Stimulated activated CD4-positive, alpha-beta T cell treated with anti-CD3 and anti-CD28 coated beads, Interleukin-1b, Interleukin-23, amount 100 ng/mL, for 4 hours (primary cell): ENCODE results near the gene SLC9A1.
A peak's percentile ranks its signal among the peaks of the same experiment; 100 is the strongest.

Source experiments
- DNase-seq, 2 donors: peaks; one replicate each; pipeline ENCODE4 v3.0.0-alpha.2; 2020; ENCODE audit warnings: low read depth in 2 of 2

The SLC9A1 gene

GRCh38 chr1:27150641-27151040, 4.3 kb downstream of the SLC9A1 start:
- no peak for DNase-seq

GRCh38 chr1:27150183-27150582, 4.7 kb downstream of the SLC9A1 start:
- no peak for DNase-seq

GRCh38 chr1:27149762-27150113, 5.2 kb downstream of the SLC9A1 start:
- no peak for DNase-seq

GRCh38 chr1:27149084-27149761, 5.7 kb downstream of the SLC9A1 start:
- no peak for DNase-seq

- DNase-seq: no peak
These were observed 6.3 kb downstream of the SLC9A1 start for GRCh38 chr1:27148591-27148990.

GRCh38 chr1:27147842-27148518, 6.9 kb downstream of the SLC9A1 start:
- no peak for DNase-seq

- DNase-seq: no peak
These were observed 9.0 kb downstream of the SLC9A1 start for GRCh38 chr1:27145934-27146354.

- no peak for DNase-seq
These were observed 9.8 kb downstream of the SLC9A1 start for GRCh38 chr1:27144920-27145661.

GRCh38 chr1:27144049-27144748, 10.7 kb downstream of the SLC9A1 start:
- no peak for DNase-seq

GRCh38 chr1:27143401-27143800, 11.5 kb downstream of the SLC9A1 start:
- no peak for DNase-seq

- DNase-seq: no peak
These were observed 12.5 kb downstream of the SLC9A1 start for GRCh38 chr1:27142464-27142863.

- DNase-seq: no peak
These were observed 13.5 kb downstream of the SLC9A1 start for GRCh38 chr1:27141266-27142003.

- no peak for DNase-seq
These were observed 14.9 kb downstream of the SLC9A1 start for GRCh38 chr1:27139980-27140379.

GRCh38 chr1:27138927-27139326, 16.0 kb downstream of the SLC9A1 start:
- DNase-seq: no peak

- DNase-seq: no peak
These were observed 16.6 kb downstream of the SLC9A1 start for GRCh38 chr1:27138368-27138767.

GRCh38 chr1:27137544-27138075, 17.3 kb downstream of the SLC9A1 start:
- no peak for DNase-seq

GRCh38 chr1:27136998-27137542, 17.9 kb downstream of the SLC9A1 start:
- DNase-seq: peak; percentile 61 to 63

GRCh38 chr1:27136236-27136551, 18.7 kb downstream of the SLC9A1 start:
- no peak for DNase-seq

GRCh38 chr1:27135541-27136235, 19.2 kb downstream of the SLC9A1 start:
- DNase-seq: no peak

GRCh38 chr1:27133991-27134390, 20.9 kb downstream of the SLC9A1 start:
- DNase-seq: no peak

- DNase-seq: no peak
These were observed 21.8 kb downstream of the SLC9A1 start for GRCh38 chr1:27133158-27133557.
